GM18907 (cell line): ENCODE data around the gene DSE.

ENCODE experiments used
- ATAC-seq: cut with Tn5 transposase; IDR thresholded peaks from one replicate; pipeline ENCODE4 v1.9.1; 2021; ENCODE audit warnings: mild to moderate bottlenecking, moderate library complexity; ENCODE audit not compliant: unreplicated experiment

Gene DSE

DNA sequence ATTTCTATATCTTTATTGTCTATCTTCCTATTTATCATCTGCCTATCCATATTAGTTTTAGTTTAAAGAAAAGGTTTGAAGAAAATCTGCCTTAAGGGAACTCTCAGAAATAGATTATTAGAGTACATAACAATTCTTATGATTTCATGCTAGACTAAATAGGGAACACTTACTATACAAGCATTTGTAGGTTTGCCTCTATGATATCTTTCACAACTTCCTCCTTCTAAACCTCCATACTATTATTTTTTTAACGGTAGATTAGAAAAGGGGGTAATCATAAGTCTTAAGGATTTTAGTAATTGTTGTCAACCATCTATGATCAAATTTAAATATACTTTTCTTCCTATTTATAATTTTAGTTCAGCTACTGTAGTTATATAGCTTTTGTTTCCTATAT lies 11.6 kb upstream of the DSE start:
- no peak for ATAC-seq

DNA sequence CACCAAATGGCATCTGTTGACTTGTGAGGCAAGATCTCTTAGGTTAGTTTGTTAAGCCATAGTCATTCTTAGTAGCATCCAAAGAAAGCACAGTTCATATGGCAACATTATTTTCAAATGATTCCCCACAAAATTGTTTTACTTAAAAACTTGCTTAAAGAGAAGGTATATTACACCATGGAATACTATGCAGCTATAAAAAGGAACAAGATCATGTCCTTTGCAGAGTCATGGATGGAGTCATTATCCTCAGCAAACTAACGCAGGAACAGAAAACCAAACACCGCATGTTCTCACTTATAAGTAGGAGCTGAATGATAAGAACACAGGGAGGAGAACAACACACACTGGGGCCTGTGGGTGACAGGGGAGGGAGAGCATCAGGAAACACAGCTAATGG lies 10.9 kb upstream of the DSE start:
- ATAC-seq = no peak

DNA sequence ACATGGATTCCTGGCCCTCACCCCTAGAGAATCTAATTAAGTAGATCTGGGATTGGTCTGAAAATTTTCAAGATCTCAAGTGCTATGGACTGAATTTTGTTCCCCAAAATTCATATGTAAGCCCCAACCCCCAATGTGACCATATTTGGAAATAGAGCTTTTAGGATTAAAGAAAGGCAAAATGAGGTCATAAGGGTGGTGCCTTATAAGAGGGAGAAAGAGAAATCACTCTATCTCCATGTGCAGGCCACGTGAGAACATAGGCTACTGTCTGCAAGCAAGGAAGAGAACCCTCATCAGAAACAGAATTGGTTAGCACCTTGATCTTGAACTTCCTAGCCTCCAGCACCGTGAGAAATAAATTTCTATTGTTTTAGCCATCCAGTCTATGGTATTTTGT lies 8.5 kb upstream of the DSE start:
- ATAC-seq = no peak

GRCh38 chr6:116363759-116364158 lies 7.0 kb upstream of the DSE start:
- no peak for ATAC-seq

DNA sequence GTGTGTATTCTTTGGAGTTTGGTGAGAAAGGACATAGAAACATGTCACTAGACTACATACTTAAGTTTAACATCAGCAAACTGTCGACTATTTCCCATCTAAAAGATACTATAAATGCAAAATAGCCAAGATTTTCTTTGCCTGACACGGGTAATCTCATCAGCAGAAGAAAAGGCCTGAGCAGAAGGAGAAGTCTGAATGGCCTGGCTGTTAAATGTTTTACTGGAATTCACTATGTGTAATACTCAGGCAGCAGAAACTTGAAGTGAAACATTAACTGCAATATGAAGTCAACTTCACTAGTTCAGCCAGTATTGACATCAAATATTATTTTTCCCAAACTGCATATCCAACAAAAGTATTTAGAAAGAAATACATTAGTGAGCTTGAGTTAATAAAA lies 6.4 kb upstream of the DSE start:
- no peak for ATAC-seq

- no peak for ATAC-seq
Observed at GRCh38 chr6:116365743-116366142, 5.0 kb upstream of the DSE start.

DNA sequence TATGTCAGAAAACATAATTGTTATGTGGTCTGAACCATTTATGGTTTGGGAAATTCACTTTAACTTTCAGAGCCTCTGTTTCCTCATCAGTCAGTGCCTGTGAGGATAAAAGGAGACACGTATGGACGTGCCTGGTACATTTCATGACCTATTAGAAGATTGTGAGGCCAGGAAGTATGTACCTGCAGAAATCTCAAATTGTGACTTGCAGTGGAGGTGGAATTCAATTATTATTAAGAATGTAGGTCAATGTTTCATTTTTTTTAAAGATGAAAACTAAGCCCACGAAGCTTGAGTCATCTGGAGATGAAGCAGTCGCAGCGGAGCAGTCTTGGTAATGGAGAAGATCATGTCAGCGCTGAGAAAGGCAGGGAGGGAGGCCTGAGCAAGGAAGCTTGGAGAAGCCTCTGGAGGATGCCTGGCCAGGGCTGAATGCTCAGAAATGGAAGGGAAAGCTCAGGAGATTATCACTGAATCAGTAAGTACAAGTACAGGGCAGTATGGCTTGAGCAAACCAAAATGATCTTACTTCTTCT lies 3.9 kb upstream of the DSE start:
- ATAC-seq = no peak

DNA sequence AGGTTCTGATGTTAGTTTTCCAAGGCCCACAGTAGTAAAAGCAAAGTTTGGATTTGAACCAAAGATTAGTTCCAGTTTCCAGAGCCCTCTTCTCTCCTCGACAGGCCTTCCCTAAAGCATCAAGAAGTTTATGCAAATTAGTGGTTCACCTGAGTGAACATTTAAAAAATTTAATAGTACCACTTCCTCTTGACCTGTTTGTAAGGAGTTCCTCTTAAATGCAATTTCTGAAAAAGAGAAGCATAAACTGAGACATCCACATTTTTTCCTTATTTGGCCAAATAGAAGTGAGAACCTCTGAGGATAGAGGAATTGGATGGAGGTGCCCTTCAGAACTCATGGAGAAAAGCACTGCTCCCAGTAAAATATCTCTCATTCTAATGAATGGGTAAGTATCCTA lies 1.2 kb upstream of the DSE start:
- ATAC-seq = peak; percentile 47

DNA sequence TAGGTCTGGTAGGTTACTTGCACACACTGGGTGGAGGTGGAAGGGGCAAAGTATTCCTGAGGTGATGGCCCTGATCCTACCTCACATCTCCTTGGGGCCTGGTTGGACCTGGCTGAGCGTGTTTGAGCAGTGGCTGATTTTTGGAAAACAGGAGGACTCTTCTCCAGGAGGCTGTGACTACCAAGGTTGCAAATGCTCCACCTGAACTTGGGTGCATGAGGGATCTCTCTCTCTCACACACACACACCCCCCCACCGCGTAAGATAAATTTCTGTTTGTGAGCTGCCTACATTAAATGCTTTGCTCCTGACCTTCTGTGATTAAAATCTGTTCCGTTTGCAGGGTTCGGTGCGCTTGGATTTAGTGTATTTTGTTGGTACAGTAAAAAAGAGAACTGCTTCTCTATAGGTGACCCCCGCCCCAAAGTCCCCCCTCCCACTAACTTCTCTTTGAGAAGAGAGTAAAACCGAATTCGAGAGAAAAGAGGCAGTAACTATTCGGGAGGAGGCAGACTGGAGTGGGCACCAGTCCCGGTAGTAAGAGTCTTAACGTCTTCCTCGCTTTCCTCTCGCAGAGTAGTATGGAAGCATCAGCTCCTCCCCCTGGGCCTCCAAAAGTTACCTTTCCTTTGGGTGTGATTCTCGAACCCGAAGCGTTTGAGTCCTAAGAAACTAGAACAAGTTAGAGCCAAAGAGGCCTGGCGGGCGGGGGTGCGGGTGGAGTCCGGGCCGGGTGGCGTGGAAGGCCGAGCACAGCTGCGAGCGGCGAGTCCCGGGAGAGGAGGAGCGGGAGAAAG lies 585 bp upstream of the DSE start:
- peak; percentile 61 for ATAC-seq

DNA sequence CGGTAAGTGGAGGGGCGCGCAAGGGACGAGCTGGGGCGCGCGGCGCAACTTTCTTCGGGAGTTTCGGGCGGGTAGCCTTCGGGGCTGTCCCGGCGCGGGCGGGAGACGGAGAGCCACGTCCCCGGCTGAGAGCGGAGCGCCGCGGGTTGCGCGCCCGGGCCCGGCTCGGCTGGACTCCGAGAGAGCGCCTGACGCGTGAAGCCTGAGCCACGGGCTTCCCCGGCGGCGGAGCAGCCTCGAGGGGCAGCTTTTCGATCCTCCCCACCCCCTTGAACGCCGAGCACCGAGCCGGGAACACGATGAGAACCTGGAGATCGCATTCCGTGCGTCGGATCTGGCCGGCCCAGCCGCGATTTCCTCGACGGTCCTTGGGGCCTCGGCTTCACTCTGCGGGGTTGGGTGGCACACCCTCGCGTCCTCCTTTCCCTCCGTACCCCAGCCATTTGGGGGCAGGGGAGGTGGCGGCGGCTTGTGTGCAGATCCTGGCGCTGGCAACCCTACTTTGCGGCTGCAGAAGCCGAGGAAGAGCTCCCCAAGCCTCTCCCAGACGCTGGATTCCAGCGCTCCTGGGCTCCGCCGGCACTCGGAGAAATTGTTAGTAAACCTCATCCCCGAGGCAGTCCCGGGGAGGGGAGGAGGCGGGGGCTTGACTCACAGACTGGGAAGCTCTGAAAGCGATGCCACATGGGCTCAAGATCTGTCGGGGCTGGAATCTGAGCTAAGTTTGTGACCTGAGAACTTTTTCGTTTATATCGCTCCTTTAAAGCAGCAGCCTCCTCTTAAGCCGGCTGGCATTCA lies 572 bp downstream of the DSE start:
- ATAC-seq = peak; percentile 51

DNA sequence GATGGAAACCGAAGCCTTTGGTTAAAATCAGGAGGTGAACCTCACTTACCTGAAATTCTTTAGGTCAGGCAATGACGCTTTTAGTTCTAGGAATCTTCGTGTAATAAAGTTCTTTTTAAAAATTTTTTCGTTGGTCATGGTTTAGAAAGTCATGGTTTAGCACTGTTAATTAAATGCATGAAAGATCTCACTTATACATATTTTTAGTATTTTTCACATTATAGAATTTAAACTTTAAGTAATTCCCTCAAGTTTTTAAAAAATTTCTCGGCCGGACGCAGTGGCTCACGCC lies 1.1 kb downstream of the DSE start:
- ATAC-seq = no peak

GRCh38 chr6:116373300-116373699 lies 2.6 kb downstream of the DSE start:
- ATAC-seq = no peak

DNA sequence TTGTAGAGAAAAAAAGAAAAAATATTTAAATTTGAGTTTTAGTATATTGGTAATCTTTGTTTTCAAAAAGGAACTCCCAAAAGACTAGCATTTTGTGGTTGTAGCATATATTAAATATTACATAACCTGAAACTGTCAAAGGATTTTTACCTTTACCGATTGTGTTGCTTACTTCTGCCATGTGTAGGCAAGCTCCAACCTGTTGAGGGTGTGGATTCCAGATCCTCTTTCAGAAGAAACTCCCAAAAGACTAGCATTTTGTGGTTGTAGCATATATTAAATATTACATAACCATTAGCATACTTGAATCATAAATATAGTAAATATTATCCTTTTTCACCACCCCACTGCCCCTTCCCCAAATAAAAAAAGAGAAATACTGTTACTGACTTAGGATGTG lies 3.2 kb downstream of the DSE start:
- no peak for ATAC-seq

GRCh38 chr6:116374586-116374985 lies 3.8 kb downstream of the DSE start:
- ATAC-seq = no peak

GRCh38 chr6:116375262-116375661 lies 4.5 kb downstream of the DSE start:
- no peak for ATAC-seq

- no peak for ATAC-seq
Observed at GRCh38 chr6:116376149-116376548, 5.4 kb downstream of the DSE start.

DNA sequence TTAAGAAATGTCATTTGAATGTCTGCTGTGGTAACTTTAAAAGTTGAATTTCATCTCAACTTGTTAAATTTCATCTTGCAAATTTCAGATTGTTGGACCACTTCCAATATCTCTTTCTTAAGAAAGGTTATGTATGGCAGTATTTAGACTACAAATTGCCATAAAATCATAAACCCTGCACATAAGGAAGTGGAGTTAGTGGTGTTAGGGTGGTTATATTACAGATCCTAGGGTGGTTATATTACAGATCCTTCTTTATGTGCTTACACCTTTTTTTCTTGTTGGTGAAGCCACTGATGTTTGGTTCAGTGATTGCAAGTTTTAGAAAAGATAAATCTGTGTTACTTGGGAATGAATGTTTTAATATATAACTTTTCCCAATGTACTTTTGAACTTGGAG lies 9.0 kb downstream of the DSE start:
- no peak for ATAC-seq

DNA sequence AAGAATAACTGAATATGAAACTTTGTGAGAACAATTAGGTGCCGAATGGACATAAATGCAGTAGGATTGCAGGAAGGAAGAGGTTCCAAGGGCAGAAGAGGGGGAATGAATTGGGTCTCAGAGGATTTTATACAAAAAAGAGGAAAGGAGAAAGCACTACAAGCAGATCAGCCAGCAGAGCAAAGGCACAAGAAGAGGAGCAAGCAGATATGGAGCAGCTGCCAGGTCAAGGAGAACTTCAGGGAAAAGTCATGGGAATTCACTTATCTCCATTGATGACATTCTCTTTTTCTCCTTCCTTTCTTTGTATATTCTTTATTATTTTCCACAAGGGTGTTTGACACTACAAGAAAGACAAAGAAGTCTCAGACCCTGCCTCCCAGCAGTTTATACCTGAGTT lies 9.6 kb downstream of the DSE start:
- no peak for ATAC-seq

DNA sequence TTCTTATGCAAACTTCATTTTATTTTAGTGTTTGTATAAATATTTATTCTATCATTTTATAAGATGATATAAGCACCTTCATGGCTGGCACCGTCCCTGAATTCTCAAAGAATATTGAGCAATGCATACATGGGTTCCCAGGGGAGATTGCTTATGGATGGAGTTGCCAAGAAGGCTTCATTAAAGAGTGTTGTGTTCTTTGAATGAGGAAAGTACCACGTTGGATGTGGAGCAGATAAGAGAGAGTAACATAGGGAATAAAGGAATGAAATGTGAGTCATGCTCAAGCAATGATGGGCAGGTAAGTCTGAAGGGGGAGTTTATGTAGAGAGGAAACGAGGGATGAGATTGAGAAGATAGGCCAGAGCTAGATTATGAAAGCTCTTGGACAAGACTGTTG lies 10.3 kb downstream of the DSE start:
- ATAC-seq = no peak

- ATAC-seq = no peak
Observed at GRCh38 chr6:116382587-116382986, 11.8 kb downstream of the DSE start.

DNA sequence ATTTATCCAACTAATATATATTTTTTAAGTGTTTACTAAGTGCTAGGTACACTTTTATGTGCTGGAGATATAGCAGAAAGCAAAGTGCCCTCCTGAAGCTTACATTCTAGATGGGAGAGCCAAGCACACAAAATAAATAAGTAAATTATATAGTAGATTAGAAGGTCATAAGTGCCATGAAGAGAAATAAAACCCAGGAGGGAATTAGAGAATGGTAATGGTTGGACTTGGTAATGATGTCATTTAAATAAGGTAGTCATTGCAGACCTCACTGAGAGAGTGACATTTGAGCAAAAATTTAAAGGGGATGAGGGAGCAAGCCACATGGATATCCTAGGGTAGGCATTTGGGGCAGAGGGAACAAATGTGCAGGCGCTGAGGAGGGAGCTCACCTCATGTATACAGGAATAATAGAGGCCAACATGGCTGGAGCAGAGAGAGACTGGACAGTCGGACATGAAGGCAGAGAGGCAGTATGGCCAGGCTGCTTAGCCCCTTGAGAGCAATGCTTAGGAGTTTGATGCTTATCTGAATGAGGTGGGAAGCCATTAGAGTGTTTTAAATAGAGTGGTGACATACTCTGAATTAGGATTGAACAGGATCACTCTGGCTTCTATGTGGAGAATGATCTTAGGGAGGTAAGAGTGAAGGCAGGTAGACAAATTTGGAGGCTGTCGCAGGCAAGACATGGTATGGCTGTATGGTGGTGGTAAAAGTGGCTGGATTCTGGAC lies 14.1 kb downstream of the DSE start:
- no peak for ATAC-seq

DNA sequence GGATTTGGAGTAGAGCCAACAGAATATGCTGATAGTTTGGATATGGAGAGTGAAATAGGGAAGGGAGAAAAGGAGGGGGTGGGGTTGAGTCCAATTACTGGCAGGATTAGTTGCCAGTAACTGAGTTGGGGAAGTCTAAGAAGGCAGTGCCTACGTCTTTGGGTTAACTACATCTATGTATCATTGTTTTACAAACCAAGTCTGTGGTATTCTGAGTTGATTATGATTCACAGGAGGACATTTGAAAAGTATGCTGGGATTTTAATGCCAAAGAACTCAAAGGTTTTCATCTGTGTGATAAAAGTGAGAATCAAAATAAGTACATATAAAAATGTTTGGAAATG lies 14.7 kb downstream of the DSE start:
- no peak for ATAC-seq
